Uterus (tissue), 4 donors: ENCODE data around the gene CCDC134. TPM values are rescaled to one million over a fixed set of nuclear protein-coding genes. Genes with fewer than 3 reads are reported as not detected.

ENCODE experiments used
- DNase-seq, 2 donors: peaks; one replicate each; pipeline ENCODE4 v3.0.0-alpha.2; 2019 to 2020
- H3K27ac ChIP-seq, 2 donors: fragments of 200-600 bp; sonication (generic); 1 replicate in 1 of 2; 2 replicates in 1 of 2; pipeline ENCODE4 v1.5.1; 2016 to 2018
- H3K27me3 ChIP-seq, 2 donors: fragments of 200-600 bp; sonication (generic); one replicate each; pipeline ENCODE4 v1.5.1; 2018 to 2019; ENCODE audit warnings: control low read depth in 1 of 2
- H3K36me3 ChIP-seq, 2 donors: fragments of 200-600 bp; sonication (generic); one replicate each; pipeline ENCODE4 v1.5.1; 2019; ENCODE audit warnings: control low read depth in 1 of 2
- H3K4me1 ChIP-seq, 2 donors: fragments of 200-600 bp; sonication (generic); one replicate each; pipeline ENCODE4 v1.5.1; 2018 to 2019; ENCODE audit warnings: control low read depth in 1 of 2
- H3K4me3 ChIP-seq, 2 donors: fragments of 200-600 bp; sonication (generic); 1 replicate in 1 of 2; 2 replicates in 1 of 2; pipeline ENCODE4 v1.5.1; 2018 to 2019; ENCODE audit warnings: mild to moderate bottlenecking in 1 of 2
- H3K9me3 ChIP-seq, 2 donors: fragments of 200-600 bp; sonication (generic); one replicate each; pipeline ENCODE4 v1.5.1; 2019; ENCODE audit warnings: control low read depth in 1 of 2
- CTCF ChIP-seq, 4 experiments: fragments of 200-600 bp in 2 of 4; fragments of 450-650 bp in 2 of 4; sonication (generic) in 2 of 4; IDR thresholded peaks; one replicate each; pipeline ENCODE4 v1.5.1; 2016 to 2019; ENCODE audit warnings: antibody characterized with exemption in 4 of 4, mild to moderate bottlenecking in 2 of 4, moderate library complexity in 1 of 4
- POLR2A ChIP-seq, 2 donors: fragments of 450-650 bp; IDR thresholded peaks; one replicate each; pipeline ENCODE4 v1.6.1; 2016; ENCODE audit warnings: antibody characterized with exemption in 2 of 2, mild to moderate bottlenecking in 1 of 2, moderate library complexity in 1 of 2
- intact Hi-C: fragments of 100-400 bp; cut with DNase I; formaldehyde crosslinking; loops from one replicate; pipeline ENCODE4 v1.15.1; 2023; ENCODE audit warnings: low total_unique reads
- total RNA-seq, 4 donors: library from RNA; depleted of rRNA in 3 of 4; stranded (reverse); fragments of >200 nt in 3 of 4; gene quantifications; one replicate each; pipeline versions ENCODE4 v1.1.0 to v1.2.4, GENCODE V29; 2014 to 2023
- donor health status: DM: yes; HTN: yes; CAD: no.

CCDC134 gene
- total RNA-seq, 4 donors from 2014 or later = 4.1 to 24.3 (median 11.0) TPM

DNA sequence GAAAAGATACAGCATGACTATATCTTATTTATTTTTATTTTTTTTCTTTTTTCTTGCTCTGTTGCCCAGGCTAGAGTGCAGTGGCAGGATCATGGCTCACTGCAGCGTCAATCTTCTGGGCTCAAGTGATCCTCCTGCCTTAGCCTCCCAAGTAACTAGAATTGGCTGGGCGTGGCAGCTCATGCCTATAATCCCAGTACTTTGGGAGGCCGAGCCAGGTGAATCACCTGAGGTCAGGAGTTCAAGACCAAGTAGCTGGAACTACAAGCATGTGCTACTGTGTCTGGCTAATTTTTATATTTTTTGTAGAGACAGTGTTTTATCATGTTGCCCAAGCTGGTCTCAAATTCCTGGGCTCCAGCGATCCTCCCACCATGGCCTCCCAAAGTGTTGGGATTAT is 28.3 kb upstream of the CCDC134 start:
- DNase-seq = no peak
- TF ChIP-seq CTCF (IDR thresholded peaks at IDR 0.05) = no peak
- TF ChIP-seq POLR2A (IDR thresholded peaks at IDR 0.05) = no peak
- Histone ChIP-seq H3K27ac (no peak overlapping the region), H3K4me3 (no peak overlapping the region), H3K9me3 (no peaks in the 10 kb centered on the region), H3K27me3 (no peaks in the 10 kb centered on the region), H3K36me3 (no peaks in the 10 kb centered on the region), H3K4me1 (no peaks in the 10 kb centered on the region)
- intact Hi-C loops = no loop called here

DNA sequence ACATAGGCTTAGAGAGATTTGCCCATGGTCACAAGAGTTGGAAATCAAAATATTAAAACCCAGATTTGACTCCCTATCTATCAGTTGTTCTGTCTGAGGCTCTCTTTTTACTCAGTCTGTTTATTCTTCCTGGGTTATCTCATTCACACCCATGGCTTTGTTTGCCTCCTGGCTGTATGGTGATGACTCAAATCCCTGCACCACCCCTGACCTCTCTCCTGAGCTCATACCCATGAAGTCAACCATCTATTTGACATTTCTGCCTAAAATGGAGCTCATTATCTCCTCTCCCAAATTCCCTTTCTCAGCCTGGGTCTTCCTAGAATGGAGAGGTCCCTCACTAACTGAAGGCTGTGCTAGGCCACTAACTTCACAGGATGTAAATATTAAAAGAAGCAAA is 27.8 kb upstream of the CCDC134 start:
- no peaks in the 10 kb centered on the region for H3K9me3 ChIP-seq
- H3K4me1 ChIP-seq = no peaks in the 10 kb centered on the region
- no peaks in the 10 kb centered on the region for H3K36me3 ChIP-seq
- no peak overlapping the region for H3K27ac ChIP-seq
- H3K27me3 ChIP-seq = no peaks in the 10 kb centered on the region
- no peak overlapping the region for H3K4me3 ChIP-seq
- no peak for DNase-seq
- TF ChIP-seq CTCF (IDR thresholded peaks at IDR 0.05) (no peak), POLR2A (IDR thresholded peaks at IDR 0.05) (no peak)
- intact Hi-C loops = no loop called here

DNA sequence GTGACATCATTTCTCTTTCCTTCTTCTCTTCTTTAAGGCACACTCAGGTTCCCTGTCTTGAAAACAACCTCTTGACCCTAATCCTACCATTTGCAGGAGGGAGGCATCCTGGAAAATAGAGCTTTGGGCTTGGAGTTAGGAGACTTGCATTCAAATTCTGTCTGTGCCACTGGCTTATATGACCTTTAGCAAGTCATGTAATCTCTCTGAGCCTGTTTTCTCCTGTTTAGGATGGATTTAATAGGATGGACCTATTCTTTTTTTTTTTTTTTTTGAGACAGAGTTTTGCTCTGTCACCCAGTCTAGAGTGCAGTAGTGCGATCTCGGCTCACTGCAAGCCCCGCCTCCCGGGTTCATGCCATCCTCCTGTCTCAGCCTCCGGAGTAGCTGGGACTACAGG is 25.1 kb upstream of the CCDC134 start:
- no peaks in the 10 kb centered on the region for H3K4me1 ChIP-seq
- intact Hi-C loops = no loop called here
- no peak overlapping the region for H3K27ac ChIP-seq
- no peaks in the 10 kb centered on the region for H3K27me3 ChIP-seq
- TF ChIP-seq POLR2A (IDR thresholded peaks at IDR 0.05) (no peak), CTCF (IDR thresholded peaks at IDR 0.05) (no peak)
- no peaks in the 10 kb centered on the region for H3K36me3 ChIP-seq
- no peak for DNase-seq
- no peaks in the 10 kb centered on the region for H3K9me3 ChIP-seq
- H3K4me3 ChIP-seq = no peak overlapping the region

- H3K4me1 ChIP-seq = no peaks in the 10 kb centered on the region
- H3K9me3 ChIP-seq = no peaks in the 10 kb centered on the region
- H3K27me3 ChIP-seq = no peaks in the 10 kb centered on the region
- no peaks in the 10 kb centered on the region for H3K36me3 ChIP-seq
- TF ChIP-seq CTCF (IDR thresholded peaks at IDR 0.05) (no peak), POLR2A (IDR thresholded peaks at IDR 0.05) (no peak)
- intact Hi-C loops = no loop called here
- no peak overlapping the region for H3K4me3 ChIP-seq
- no peak for DNase-seq
- H3K27ac ChIP-seq = no peak overlapping the region
These were observed 24.5 kb upstream of the CCDC134 start for GRCh38 chr22:41775976-41776375.

DNA sequence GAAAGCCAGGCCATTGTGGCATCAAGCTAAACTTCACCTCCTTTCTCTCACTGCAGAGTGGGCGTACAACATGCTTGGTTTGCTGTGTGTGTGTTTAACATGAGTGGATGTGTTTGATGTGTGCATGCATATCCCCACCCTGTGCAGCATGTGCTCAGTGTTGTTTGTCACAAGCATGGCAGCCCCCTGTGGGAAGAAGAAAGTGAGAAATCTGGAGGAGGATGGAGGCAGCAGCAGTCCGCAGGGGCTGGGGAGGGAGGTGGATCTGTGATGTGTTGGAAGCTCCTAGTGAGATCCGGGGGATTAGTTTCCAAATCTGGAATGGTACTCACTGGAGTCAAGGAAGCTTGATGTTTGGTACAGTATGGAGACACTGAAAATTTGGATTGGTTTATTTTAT is 24.1 kb upstream of the CCDC134 start:
- Histone ChIP-seq H3K27me3 (no peaks in the 10 kb centered on the region), H3K36me3 (no peaks in the 10 kb centered on the region), H3K4me3 (no peak overlapping the region), H3K9me3 (no peaks in the 10 kb centered on the region), H3K4me1 (no peaks in the 10 kb centered on the region), H3K27ac (no peak overlapping the region)
- TF ChIP-seq CTCF (IDR thresholded peaks at IDR 0.05) (no peak), POLR2A (IDR thresholded peaks at IDR 0.05) (no peak)
- DNase-seq = no peak
- intact Hi-C loops = no loop called here
